ENCODE data around the gene YPEL2. TPM values are rescaled to one million over a fixed set of nuclear protein-coding genes. Genes with fewer than 3 reads are reported as not detected.

Gene YPEL2
- polyA plus RNA-seq, 3 donors: 21.5 to 63.1 (median 25.1) TPM

DNA sequence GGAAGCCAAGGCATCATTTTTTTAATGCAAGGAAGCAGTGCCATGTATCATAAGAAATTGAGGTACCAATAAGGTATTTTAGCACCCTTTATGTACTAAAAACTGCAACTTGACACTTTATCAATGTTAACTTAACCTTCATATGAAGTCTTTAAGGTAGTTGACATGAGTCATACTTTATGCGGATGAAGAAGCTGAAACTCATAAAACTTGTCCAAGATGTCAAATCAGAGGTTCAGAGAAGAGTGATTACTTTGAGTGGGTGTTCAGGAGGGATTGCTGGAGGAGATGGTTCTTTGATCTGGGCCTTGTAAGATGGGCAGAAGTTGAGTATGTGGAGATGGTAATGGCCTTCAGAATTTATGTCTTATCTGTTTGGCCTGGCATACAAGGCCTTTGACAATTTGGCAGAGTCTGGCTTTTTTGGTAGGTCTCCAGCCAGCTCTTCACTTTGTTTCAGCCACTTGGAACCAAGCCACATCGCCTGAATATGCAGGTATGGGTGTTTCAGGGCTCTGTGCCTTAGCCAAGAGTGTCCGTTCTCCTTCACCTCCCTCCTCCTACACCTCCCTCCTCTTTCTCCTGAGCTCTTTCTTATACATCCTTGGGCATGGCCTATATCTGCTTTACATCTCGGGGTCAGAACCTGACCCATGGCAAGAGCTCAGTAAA is 23.7 kb downstream of the YPEL2 start:
- 92% methylated on average over 2 of the region's 4 CpGs for WGBS (ENCODE audit: insufficient coverage)
- Mint-ChIP-seq H3K4me3 (no peak overlapping the region), H3K27ac (peak overlapping the region in 2 of 7 donors; percentile 57 to 70), H3K36me3 (peaks cover 52 to 66% of the 10 kb centered on the region in 2 donors), H3K27me3 (ENCODE audit: low read depth in 3 of 3) (no peaks in the 10 kb centered on the region), H3K4me1 (peaks cover 23% of the 10 kb centered on the region), H3K9me3 (no peaks in the 10 kb centered on the region)
- TF ChIP-seq, protein P1, sequence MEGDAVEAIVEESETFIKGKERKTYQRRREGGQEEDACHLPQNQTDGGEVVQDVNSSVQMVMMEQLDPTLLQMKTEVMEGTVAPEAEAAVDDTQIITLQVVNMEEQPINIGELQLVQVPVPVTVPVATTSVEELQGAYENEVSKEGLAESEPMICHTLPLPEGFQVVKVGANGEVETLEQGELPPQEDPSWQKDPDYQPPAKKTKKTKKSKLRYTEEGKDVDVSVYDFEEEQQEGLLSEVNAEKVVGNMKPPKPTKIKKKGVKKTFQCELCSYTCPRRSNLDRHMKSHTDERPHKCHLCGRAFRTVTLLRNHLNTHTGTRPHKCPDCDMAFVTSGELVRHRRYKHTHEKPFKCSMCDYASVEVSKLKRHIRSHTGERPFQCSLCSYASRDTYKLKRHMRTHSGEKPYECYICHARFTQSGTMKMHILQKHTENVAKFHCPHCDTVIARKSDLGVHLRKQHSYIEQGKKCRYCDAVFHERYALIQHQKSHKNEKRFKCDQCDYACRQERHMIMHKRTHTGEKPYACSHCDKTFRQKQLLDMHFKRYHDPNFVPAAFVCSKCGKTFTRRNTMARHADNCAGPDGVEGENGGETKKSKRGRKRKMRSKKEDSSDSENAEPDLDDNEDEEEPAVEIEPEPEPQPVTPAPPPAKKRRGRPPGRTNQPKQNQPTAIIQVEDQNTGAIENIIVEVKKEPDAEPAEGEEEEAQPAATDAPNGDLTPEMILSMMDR (IDR thresholded peaks at IDR 0.05): no peak
- Histone ChIP-seq H3K4me3 (replicated peaks in 1 of 3; ENCODE audit: low read depth in 2 of 3, low read length in 3 of 3) (no peak overlapping the region), H4K20me1 (ENCODE audit: insufficient read depth, low read length) (peaks cover 100% of the 10 kb centered on the region), H3K4me2 (replicated peaks; ENCODE audit: extremely low read depth, low read length, poor library complexity, severe bottlenecking) (no peak overlapping the region), H3K36me3 (replicated peaks in 1 of 2; ENCODE audit: control insufficient read depth in 1 of 2, insufficient read depth in 2 of 2, low read length in 2 of 2) (peaks cover 32 to 65% of the 10 kb centered on the region in 2 donors), H3K27me3 (ENCODE audit: control insufficient read depth in 2 of 2, insufficient read depth in 2 of 2, low read length in 2 of 2) (no peaks in the 10 kb centered on the region), H3K9me3 (replicated peaks in 1 of 2; ENCODE audit: control insufficient read depth in 1 of 2, insufficient read depth in 1 of 2, low read length in 2 of 2) (no peaks in the 10 kb centered on the region), H3K4me1 (ENCODE audit: control insufficient read depth in 1 of 2, insufficient read depth in 2 of 2, low read length in 2 of 2) (no peaks in the 10 kb centered on the region), H3K27ac (ENCODE audit: low read depth in 1 of 2, low read length in 2 of 2) (peak overlapping the region in 1 of 2 donors; percentile 47), H3K79me2 (ENCODE audit: insufficient read depth, low read length) (peaks cover 91% of the 10 kb centered on the region), H2AFZ (ENCODE audit: insufficient read depth, low read depth, low read length, poor library complexity, severe bottlenecking) (no peak overlapping the region), H3K9ac (ENCODE audit: insufficient read depth, low read length, poor library complexity, severe bottlenecking) (no peak overlapping the region)
- no peak for DNase-seq
- intact Hi-C loops (cut with micrococcal nuclease): no loop called here

DNA sequence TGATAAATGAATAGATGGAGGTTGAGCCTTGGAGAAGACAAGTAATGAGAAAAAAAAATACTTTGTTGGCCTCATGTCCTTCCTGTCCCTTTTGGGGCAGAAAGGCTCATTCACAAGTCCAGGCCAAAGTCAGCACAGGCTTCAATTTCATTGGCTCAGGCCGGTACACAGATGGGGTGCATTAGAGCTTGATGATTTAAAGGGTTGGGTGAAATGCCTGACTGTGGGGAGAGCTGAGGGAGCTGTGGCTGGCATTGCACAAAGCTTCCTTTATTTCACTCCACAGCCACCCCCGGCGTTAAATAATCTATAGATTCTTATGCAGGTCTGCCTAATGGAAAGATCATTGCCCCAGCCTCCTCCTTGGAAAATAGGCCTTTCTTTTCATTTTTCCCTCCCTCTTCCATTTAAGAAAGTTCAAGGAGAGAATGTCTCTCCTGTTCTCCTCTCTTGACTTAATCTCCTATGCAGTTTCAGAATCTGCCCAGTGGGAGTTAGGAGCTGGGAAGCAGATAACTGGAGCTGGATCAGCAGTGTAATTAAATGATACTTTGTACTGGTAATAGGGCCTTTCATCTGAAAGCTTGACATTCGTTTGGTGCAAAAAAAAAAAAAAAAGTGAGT is 24.4 kb downstream of the YPEL2 start:
- H3K4me3 ChIP-seq (replicated peaks in 1 of 3; ENCODE audit: low read depth in 2 of 3, low read length in 3 of 3): no peak overlapping the region
- H3K27ac Mint-ChIP-seq: peak overlapping the region in 3 of 7 donors; percentile 23 to 57 (median 35)
- H3K4me2 ChIP-seq (replicated peaks; ENCODE audit: extremely low read depth, low read length, poor library complexity, severe bottlenecking): no peak overlapping the region
- DNase-seq: no peak
- H3K9me3 Mint-ChIP-seq: no peaks in the 10 kb centered on the region
- peaks cover 52 to 70% of the 10 kb centered on the region in 2 donors for H3K36me3 Mint-ChIP-seq
- no peak overlapping the region for H3K4me3 Mint-ChIP-seq
- H3K9me3 ChIP-seq (replicated peaks in 1 of 2; ENCODE audit: control insufficient read depth in 1 of 2, insufficient read depth in 1 of 2, low read length in 2 of 2): no peaks in the 10 kb centered on the region
- H3K4me1 ChIP-seq (ENCODE audit: control insufficient read depth in 1 of 2, insufficient read depth in 2 of 2, low read length in 2 of 2): peaks cover 0 to under 1% of the 10 kb centered on the region in 2 donors
- H2AFZ ChIP-seq (ENCODE audit: insufficient read depth, low read depth, low read length, poor library complexity, severe bottlenecking): no peak overlapping the region
- 78% methylated on average over 1 of the region's 4 CpGs for WGBS (ENCODE audit: insufficient coverage)
- peaks cover 100% of the 10 kb centered on the region for H4K20me1 ChIP-seq (ENCODE audit: insufficient read depth, low read length)
- peaks cover 32 to 65% of the 10 kb centered on the region in 2 donors for H3K36me3 ChIP-seq (replicated peaks in 1 of 2; ENCODE audit: control insufficient read depth in 1 of 2, insufficient read depth in 2 of 2, low read length in 2 of 2)
- no peak overlapping the region for H3K9ac ChIP-seq (ENCODE audit: insufficient read depth, low read length, poor library complexity, severe bottlenecking)
- no peaks in the 10 kb centered on the region for H3K27me3 Mint-ChIP-seq (ENCODE audit: low read depth in 3 of 3)
- TF ChIP-seq, protein P1 (IDR thresholded peaks at IDR 0.05): no peak
- peaks cover 23% of the 10 kb centered on the region for H3K4me1 Mint-ChIP-seq
- H3K27me3 ChIP-seq (ENCODE audit: control insufficient read depth in 2 of 2, insufficient read depth in 2 of 2, low read length in 2 of 2): no peaks in the 10 kb centered on the region
- H3K27ac ChIP-seq (ENCODE audit: low read depth in 1 of 2, low read length in 2 of 2): peak overlapping the region in 1 of 2 donors; percentile 47
- intact Hi-C loops (cut with micrococcal nuclease): no loop called here
- H3K79me2 ChIP-seq (ENCODE audit: insufficient read depth, low read length): peaks cover 91% of the 10 kb centered on the region

Measured in CD14-positive monocyte (primary cell).